ENCODE measurements around the gene NPAS2.
A peak's percentile ranks its signal among the peaks of the same experiment; 100 is the strongest.

NPAS2 gene

DNA sequence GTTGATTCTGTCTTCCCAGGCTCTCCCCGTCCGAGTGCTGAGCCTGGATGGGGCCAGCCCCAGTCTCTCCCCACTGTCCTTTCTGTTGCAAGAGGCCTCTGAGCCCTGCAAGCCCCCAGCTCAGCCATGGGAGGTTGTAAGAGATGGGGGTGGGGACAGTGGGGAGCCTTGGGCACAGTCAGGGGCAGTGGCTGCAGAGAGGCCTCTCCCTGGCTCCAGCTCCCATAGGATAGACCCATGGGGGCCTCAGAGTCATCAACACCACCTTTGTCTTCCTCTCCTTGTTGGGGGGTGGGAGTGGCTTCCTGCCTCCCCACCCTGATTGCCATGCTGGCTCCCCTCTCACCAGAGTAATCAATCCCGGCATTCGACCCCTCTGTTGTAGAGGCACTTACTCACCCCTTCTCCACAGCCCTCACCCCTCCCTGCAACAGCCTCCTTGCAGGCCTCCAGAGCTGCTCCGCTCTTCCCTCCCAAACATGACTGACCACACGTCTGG lies 37.5 kb upstream of the NPAS2 start:
- Histone ChIP-seq H3K9me3 (ENCODE audit: control insufficient read depth in 2 of 2, low read length in 2 of 2) (no peaks in the 10 kb centered on the region), H3K27ac (ENCODE audit: low read length) (no peak overlapping the region), H3K36me3 (ENCODE audit: control insufficient read depth in 2 of 2, insufficient read depth in 2 of 2, low read length in 2 of 2) (no peaks in the 10 kb centered on the region), H3K4me3 (ENCODE audit: low read length in 2 of 2) (no peak overlapping the region), H3K4me1 (ENCODE audit: control insufficient read depth, insufficient read depth, low read length) (peaks cover 15% of the 10 kb centered on the region), H3K27me3 (ENCODE audit: control insufficient read depth in 1 of 2, insufficient read depth in 2 of 2, low read length in 2 of 2) (no peaks in the 10 kb centered on the region), H3K9ac (ENCODE audit: low read length in 2 of 2) (no peak overlapping the region)

GRCh38 chr2:100783987-100784386 lies 36.0 kb upstream of the NPAS2 start:
- Histone ChIP-seq H3K9ac (ENCODE audit: low read length in 2 of 2) (no peak overlapping the region), H3K36me3 (ENCODE audit: control insufficient read depth in 2 of 2, insufficient read depth in 2 of 2, low read length in 2 of 2) (no peaks in the 10 kb centered on the region), H3K4me1 (ENCODE audit: control insufficient read depth, insufficient read depth, low read length) (peaks cover 15% of the 10 kb centered on the region), H3K27me3 (ENCODE audit: control insufficient read depth in 1 of 2, insufficient read depth in 2 of 2, low read length in 2 of 2) (no peaks in the 10 kb centered on the region), H3K4me3 (ENCODE audit: low read length in 2 of 2) (no peak overlapping the region), H3K9me3 (ENCODE audit: control insufficient read depth in 2 of 2, low read length in 2 of 2) (no peaks in the 10 kb centered on the region), H3K27ac (ENCODE audit: low read length) (no peak overlapping the region)

DNA sequence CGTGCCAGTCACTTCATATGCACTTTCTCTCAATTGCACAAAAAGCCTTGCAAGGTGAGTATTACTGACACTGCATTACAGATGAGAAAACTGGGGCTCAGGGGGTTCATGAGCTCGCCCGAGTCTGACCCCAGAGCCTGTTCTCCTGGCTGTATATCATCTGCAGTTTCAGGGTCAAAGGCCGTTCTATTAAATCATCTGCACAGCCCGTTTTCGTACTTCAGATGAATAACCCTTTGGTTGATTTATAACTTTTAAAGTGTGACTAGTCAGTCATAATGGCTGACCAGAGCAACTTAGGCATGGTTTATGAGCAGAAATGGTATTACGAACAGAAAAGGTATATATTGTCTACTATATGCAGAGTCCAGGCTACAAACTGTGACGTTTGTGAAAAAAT lies 35.3 kb upstream of the NPAS2 start:
- H3K4me3 ChIP-seq (ENCODE audit: low read length in 2 of 2) = no peak overlapping the region
- no peaks in the 10 kb centered on the region for H3K27me3 ChIP-seq (ENCODE audit: control insufficient read depth in 1 of 2, insufficient read depth in 2 of 2, low read length in 2 of 2)
- H3K27ac ChIP-seq (ENCODE audit: low read length) = no peak overlapping the region
- H3K36me3 ChIP-seq (ENCODE audit: control insufficient read depth in 2 of 2, insufficient read depth in 2 of 2, low read length in 2 of 2) = no peaks in the 10 kb centered on the region
- H3K4me1 ChIP-seq (ENCODE audit: control insufficient read depth, insufficient read depth, low read length) = peaks cover 13% of the 10 kb centered on the region
- H3K9me3 ChIP-seq (ENCODE audit: control insufficient read depth in 2 of 2, low read length in 2 of 2) = no peaks in the 10 kb centered on the region
- H3K9ac ChIP-seq (ENCODE audit: low read length in 2 of 2) = no peak overlapping the region

DNA sequence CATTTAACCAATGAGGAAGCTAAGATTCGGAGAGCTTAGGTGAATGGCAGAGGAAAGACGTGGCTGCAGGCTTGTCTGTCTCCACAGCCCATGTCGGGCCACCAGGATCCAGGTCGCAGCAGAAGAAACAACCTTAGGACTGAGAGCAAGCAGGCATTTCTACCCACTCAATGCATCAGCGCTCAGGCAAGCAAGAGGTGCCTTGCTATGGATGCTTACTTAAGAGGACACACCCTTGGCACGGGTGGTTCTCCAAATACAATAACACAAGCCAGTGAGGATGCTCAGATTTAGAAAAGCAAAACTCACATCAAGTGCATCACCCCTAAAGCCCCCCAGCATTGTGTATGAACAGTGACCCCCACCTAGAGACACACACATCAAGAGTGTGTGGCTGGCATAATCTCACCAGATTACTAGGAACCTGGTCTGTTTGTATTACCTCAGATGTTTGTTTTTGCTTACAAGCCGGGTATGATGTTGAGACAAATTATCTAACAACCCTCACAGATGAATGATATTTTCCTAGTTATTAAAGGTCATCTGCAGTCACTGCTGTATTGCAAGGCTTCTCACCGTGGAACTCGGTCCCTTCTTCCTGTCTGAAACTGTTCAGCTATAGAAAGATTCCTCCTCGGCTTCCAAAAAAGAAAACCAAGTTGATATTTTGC lies 34.2 kb upstream of the NPAS2 start:
- Histone ChIP-seq H3K36me3 (ENCODE audit: control insufficient read depth in 2 of 2, insufficient read depth in 2 of 2, low read length in 2 of 2) (no peaks in the 10 kb centered on the region), H3K27me3 (ENCODE audit: control insufficient read depth in 1 of 2, insufficient read depth in 2 of 2, low read length in 2 of 2) (no peaks in the 10 kb centered on the region), H3K27ac (ENCODE audit: low read length) (peak overlapping the region; percentile 24), H3K9me3 (ENCODE audit: control insufficient read depth in 2 of 2, low read length in 2 of 2) (no peaks in the 10 kb centered on the region), H3K4me3 (ENCODE audit: low read length in 2 of 2) (peak overlapping the region in 1 of 2 donors; percentile 35), H3K9ac (ENCODE audit: low read length in 2 of 2) (no peak overlapping the region), H3K4me1 (ENCODE audit: control insufficient read depth, insufficient read depth, low read length) (peaks cover 13% of the 10 kb centered on the region)

DNA sequence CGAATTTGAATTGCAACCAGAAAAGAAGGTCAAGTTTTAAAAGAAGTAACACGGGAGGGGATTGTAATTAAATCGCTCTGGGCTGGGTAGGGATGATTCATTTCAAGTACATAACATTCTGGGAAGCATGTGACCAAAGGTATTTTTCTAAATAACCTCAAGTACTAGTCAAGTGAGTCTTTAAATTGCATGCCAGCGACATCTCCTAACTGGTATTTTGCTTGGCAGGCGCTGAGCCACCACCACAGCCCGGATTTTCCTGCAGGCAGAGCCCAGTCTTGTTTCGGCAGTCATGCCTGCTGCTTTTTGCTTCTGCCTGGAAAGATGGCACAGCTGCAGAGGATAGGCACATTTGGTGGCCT lies 33.7 kb upstream of the NPAS2 start:
- Histone ChIP-seq H3K27me3 (ENCODE audit: control insufficient read depth in 1 of 2, insufficient read depth in 2 of 2, low read length in 2 of 2) (no peaks in the 10 kb centered on the region), H3K9ac (ENCODE audit: low read length in 2 of 2) (peak overlapping the region in 1 of 2 donors; percentile 21), H3K4me3 (ENCODE audit: low read length in 2 of 2) (peak overlapping the region in 1 of 2 donors; percentile 35), H3K27ac (ENCODE audit: low read length) (peak overlapping the region; percentile 24), H3K9me3 (ENCODE audit: control insufficient read depth in 2 of 2, low read length in 2 of 2) (no peaks in the 10 kb centered on the region), H3K4me1 (ENCODE audit: control insufficient read depth, insufficient read depth, low read length) (peaks cover 13% of the 10 kb centered on the region), H3K36me3 (ENCODE audit: control insufficient read depth in 2 of 2, insufficient read depth in 2 of 2, low read length in 2 of 2) (no peaks in the 10 kb centered on the region)

DNA sequence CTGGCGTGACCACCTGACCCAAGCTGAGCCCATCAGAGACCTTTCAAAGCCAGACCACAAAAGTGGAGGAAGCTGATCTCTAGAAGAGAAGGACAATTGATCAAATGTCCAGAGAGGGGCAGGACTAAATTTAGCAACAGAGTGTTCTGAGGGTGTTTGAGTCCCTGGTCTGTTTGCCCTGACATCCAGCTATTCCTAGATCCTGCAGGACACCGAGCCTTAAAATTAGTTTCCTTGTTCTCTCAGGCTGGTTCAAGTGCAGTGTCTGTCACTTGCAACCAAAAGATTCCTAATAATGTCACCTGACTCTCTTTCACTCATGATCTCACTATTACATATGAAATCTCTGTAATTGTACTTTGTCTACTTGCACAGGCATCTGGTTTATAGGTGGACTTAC lies 33.0 kb upstream of the NPAS2 start:
- H3K9me3 ChIP-seq (ENCODE audit: control insufficient read depth in 2 of 2, low read length in 2 of 2) = no peaks in the 10 kb centered on the region
- no peak overlapping the region for H3K27ac ChIP-seq (ENCODE audit: low read length)
- no peak overlapping the region for H3K9ac ChIP-seq (ENCODE audit: low read length in 2 of 2)
- no peak overlapping the region for H3K4me3 ChIP-seq (ENCODE audit: low read length in 2 of 2)
- no peaks in the 10 kb centered on the region for H3K36me3 ChIP-seq (ENCODE audit: control insufficient read depth in 2 of 2, insufficient read depth in 2 of 2, low read length in 2 of 2)
- H3K27me3 ChIP-seq (ENCODE audit: control insufficient read depth in 1 of 2, insufficient read depth in 2 of 2, low read length in 2 of 2) = no peaks in the 10 kb centered on the region
- peaks cover 11% of the 10 kb centered on the region for H3K4me1 ChIP-seq (ENCODE audit: control insufficient read depth, insufficient read depth, low read length)

- Histone ChIP-seq H3K27me3 (ENCODE audit: control insufficient read depth in 1 of 2, insufficient read depth in 2 of 2, low read length in 2 of 2) (no peaks in the 10 kb centered on the region), H3K9ac (ENCODE audit: low read length in 2 of 2) (no peak overlapping the region), H3K4me3 (ENCODE audit: low read length in 2 of 2) (no peak overlapping the region), H3K27ac (ENCODE audit: low read length) (no peak overlapping the region), H3K4me1 (ENCODE audit: control insufficient read depth, insufficient read depth, low read length) (peaks cover 11% of the 10 kb centered on the region), H3K9me3 (ENCODE audit: control insufficient read depth in 2 of 2, low read length in 2 of 2) (no peaks in the 10 kb centered on the region), H3K36me3 (ENCODE audit: control insufficient read depth in 2 of 2, insufficient read depth in 2 of 2, low read length in 2 of 2) (no peaks in the 10 kb centered on the region)
Observed at GRCh38 chr2:100789361-100789760, 30.6 kb upstream of the NPAS2 start.

DNA sequence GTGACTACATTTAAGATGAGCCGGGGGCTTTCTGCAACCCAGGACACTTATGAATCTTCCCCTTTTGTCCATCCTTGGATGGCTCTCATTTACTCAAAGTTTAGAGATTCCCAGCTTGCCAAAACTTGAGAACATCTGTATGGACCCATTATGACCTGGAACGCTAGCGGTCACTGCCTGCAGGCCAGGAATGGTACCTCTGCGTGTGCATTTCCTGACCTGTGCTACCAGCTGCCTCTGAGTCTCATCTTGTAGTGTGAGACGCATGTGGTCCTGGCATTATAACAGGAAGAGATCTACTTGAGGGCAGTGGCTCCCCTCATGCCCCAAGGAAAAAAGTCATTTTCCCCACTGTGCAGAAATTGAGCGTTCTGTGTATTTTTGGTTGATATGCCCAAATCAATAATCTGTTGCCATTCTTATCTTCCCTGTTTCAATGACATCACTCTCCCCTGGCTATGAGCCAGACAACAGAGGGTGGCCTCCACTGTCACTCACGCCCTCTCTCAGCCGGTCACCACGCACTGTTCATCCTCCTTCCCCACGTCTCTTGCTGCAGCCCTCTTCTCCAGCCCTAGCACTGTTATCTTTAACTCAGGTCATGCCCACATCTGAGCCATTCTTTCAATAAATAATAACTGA lies 28.5 kb upstream of the NPAS2 start:
- no peak overlapping the region for H3K9ac ChIP-seq (ENCODE audit: low read length in 2 of 2)
- H3K27me3 ChIP-seq (ENCODE audit: control insufficient read depth in 1 of 2, insufficient read depth in 2 of 2, low read length in 2 of 2) = no peaks in the 10 kb centered on the region
- no peak overlapping the region for H3K27ac ChIP-seq (ENCODE audit: low read length)
- peaks cover 6% of the 10 kb centered on the region for H3K4me1 ChIP-seq (ENCODE audit: control insufficient read depth, insufficient read depth, low read length)
- H3K36me3 ChIP-seq (ENCODE audit: control insufficient read depth in 2 of 2, insufficient read depth in 2 of 2, low read length in 2 of 2) = no peaks in the 10 kb centered on the region
- H3K9me3 ChIP-seq (ENCODE audit: control insufficient read depth in 2 of 2, low read length in 2 of 2) = no peaks in the 10 kb centered on the region
- H3K4me3 ChIP-seq (ENCODE audit: low read length in 2 of 2) = no peak overlapping the region

DNA sequence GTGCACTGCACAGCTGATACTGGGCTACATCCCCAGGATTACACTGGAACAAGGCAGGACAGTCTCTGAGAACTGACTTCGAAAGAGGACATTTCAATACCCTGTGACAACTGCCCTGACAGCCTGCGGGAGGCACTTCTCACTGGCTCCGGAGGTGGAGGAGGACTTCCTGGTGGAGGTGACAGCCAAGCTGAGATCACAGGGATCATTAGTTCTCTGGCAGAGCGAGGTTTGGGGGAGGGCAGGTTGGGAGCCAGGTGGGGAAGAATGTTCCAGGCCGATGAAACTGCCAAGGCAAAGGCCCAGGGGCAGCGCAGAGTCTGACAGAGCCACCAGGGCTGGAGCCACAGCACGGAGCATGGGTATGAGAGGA lies 28.0 kb upstream of the NPAS2 start:
- no peak overlapping the region for H3K27ac ChIP-seq (ENCODE audit: low read length)
- no peak overlapping the region for H3K9ac ChIP-seq (ENCODE audit: low read length in 2 of 2)
- H3K9me3 ChIP-seq (ENCODE audit: control insufficient read depth in 2 of 2, low read length in 2 of 2) = no peaks in the 10 kb centered on the region
- no peaks in the 10 kb centered on the region for H3K36me3 ChIP-seq (ENCODE audit: control insufficient read depth in 2 of 2, insufficient read depth in 2 of 2, low read length in 2 of 2)
- no peak overlapping the region for H3K4me3 ChIP-seq (ENCODE audit: low read length in 2 of 2)
- peaks cover 2% of the 10 kb centered on the region for H3K4me1 ChIP-seq (ENCODE audit: control insufficient read depth, insufficient read depth, low read length)
- H3K27me3 ChIP-seq (ENCODE audit: control insufficient read depth in 1 of 2, insufficient read depth in 2 of 2, low read length in 2 of 2) = no peaks in the 10 kb centered on the region

- Histone ChIP-seq H3K9ac (ENCODE audit: low read length in 2 of 2) (no peak overlapping the region), H3K9me3 (ENCODE audit: control insufficient read depth in 2 of 2, low read length in 2 of 2) (no peaks in the 10 kb centered on the region), H3K4me1 (ENCODE audit: control insufficient read depth, insufficient read depth, low read length) (no peaks in the 10 kb centered on the region), H3K36me3 (ENCODE audit: control insufficient read depth in 2 of 2, insufficient read depth in 2 of 2, low read length in 2 of 2) (no peaks in the 10 kb centered on the region), H3K4me3 (ENCODE audit: low read length in 2 of 2) (no peak overlapping the region), H3K27ac (ENCODE audit: low read length) (no peak overlapping the region), H3K27me3 (ENCODE audit: control insufficient read depth in 1 of 2, insufficient read depth in 2 of 2, low read length in 2 of 2) (no peaks in the 10 kb centered on the region)
Observed at GRCh38 chr2:100793220-100793619, 26.7 kb upstream of the NPAS2 start.

DNA sequence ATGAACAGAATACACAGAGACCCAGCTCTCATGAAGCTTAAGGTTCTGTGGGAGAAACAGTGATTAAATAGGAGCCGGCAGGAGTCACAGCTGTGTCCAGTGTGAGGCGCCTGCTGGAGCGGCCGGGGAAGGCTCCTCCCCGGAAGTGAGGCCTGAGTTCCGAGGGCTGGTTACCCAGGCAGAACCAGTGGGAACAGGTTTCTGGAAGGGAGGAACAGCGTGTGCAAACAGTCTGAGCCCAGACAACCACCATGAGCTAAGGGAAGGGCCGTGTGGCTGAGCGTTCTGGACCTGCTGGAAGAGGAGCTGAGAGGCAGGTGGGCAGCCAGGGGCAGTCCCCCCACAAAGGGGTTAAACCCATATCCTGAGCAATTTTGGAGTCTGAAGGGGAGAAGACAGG lies 26.0 kb upstream of the NPAS2 start:
- Histone ChIP-seq H3K27ac (ENCODE audit: low read length) (no peak overlapping the region), H3K9me3 (ENCODE audit: control insufficient read depth in 2 of 2, low read length in 2 of 2) (no peaks in the 10 kb centered on the region), H3K9ac (ENCODE audit: low read length in 2 of 2) (no peak overlapping the region), H3K36me3 (ENCODE audit: control insufficient read depth in 2 of 2, insufficient read depth in 2 of 2, low read length in 2 of 2) (no peaks in the 10 kb centered on the region), H3K27me3 (ENCODE audit: control insufficient read depth in 1 of 2, insufficient read depth in 2 of 2, low read length in 2 of 2) (no peaks in the 10 kb centered on the region), H3K4me3 (ENCODE audit: low read length in 2 of 2) (no peak overlapping the region), H3K4me1 (ENCODE audit: control insufficient read depth, insufficient read depth, low read length) (no peaks in the 10 kb centered on the region)
